GM12878 (cell line): ENCODE results near the gene OTOG. TPM values are rescaled to one million over a fixed set of nuclear protein-coding genes. Genes with fewer than 3 reads are reported as not detected.

Experiments used
- ATAC-seq: fragments of 200-7000 bp; cut with Tn5 transposase; 3 replicates; pipeline ENCODE4 v1.9.1; 2020; ENCODE audit warnings: mild to moderate bottlenecking, moderate library complexity
- BruUV-seq: library from RNA; stranded (reverse); fragments of 400-500 nt; replicated peaks from 2 replicates; lab custom pipeline; 2021; lab: Mats Ljungman, UMichigan
- CTCF ChIA-PET: fragments of 300-600 bp; sonication (Branson Sonifier 250); formaldehyde crosslinking; extraction: SDS; loops from one replicate; lab custom pipeline; 2021; ENCODE audit warnings: inconsistent platforms; lab: Yijun Ruan, JAX
- POLR2A ChIA-PET: fragments of 350-600 bp; formaldehyde crosslinking; extraction: SDS; loops from one replicate; lab custom pipeline; 2021; ENCODE audit warnings: inconsistent platforms; lab: Charles Lee
- RAD21 ChIA-PET: fragments of 300-600 bp; sonication (Branson Sonifier 250); formaldehyde crosslinking; loops from one replicate; lab custom pipeline; 2023; ENCODE audit warnings: antibody characterized with exemption; ENCODE audit not compliant: unreplicated experiment; lab: Charles Lee
- SMC1A ChIA-PET: fragments of 300-600 bp; sonication (Branson Sonifier 250); formaldehyde crosslinking; loops from one replicate; lab custom pipeline; 2023; ENCODE audit not compliant: unreplicated experiment, uncharacterized antibody; lab: Charles Lee
- DNase-seq: peaks from one replicate; pipeline ENCODE4 v3.0.0-alpha.2; 2011; ENCODE audit warnings: low read depth, low spot score
- FAIRE-seq: peaks from 3 replicates; lab custom pipeline; 2011; peaks lifted over from hg19 to GRCh38; lab: Jason Lieb, UNC
- H2AFZ ChIP-seq: 2 replicates; pipeline ENCODE4 v1.6.0; 2011; ENCODE audit warnings: low read depth, low read length, control low read depth; ENCODE audit not compliant: control insufficient read depth
- H3K27ac ChIP-seq: 2 replicates; pipeline ENCODE4 v1.5.1; 2011; ENCODE audit warnings: control low read depth; ENCODE audit not compliant: control insufficient read depth, insufficient read depth
- H3K27me3 ChIP-seq, 2 experiments: replicated peaks in 1 of 2; 2 replicates each; pipeline versions ENCODE4 v1.6.0 to v1.6.1; 2011; ENCODE audit warnings: low read length in 1 of 2; ENCODE audit not compliant: control insufficient read depth in 2 of 2, insufficient read depth in 2 of 2
- H3K36me3 ChIP-seq, 2 experiments: 2 replicates each; pipeline ENCODE4 v1.5.1; 2011; ENCODE audit warnings: low read length in 1 of 2; ENCODE audit not compliant: control insufficient read depth in 2 of 2, insufficient read depth in 2 of 2
- H3K4me1 ChIP-seq: 2 replicates; pipeline ENCODE4 v1.6.1; 2011; ENCODE audit warnings: mild to moderate bottlenecking, low read length, moderate library complexity, mixed read lengths; ENCODE audit not compliant: control insufficient read depth, insufficient read depth
- H3K4me2 ChIP-seq: 2 replicates; pipeline ENCODE4 v1.6.0; 2011; ENCODE audit warnings: control low read depth; ENCODE audit not compliant: control insufficient read depth, insufficient read depth
- H3K4me3 ChIP-seq: fragments of 200-600 bp; sonication (generic); 2 replicates; pipeline ENCODE4 v1.5.1; 2016
- H3K79me2 ChIP-seq: 2 replicates; pipeline ENCODE4 v1.6.0; 2011; ENCODE audit warnings: low read length; ENCODE audit not compliant: control insufficient read depth, insufficient read depth
- H3K9ac ChIP-seq: 2 replicates; pipeline ENCODE4 v1.8.0; 2011; ENCODE audit warnings: low read length, control low read depth, mixed read lengths; ENCODE audit not compliant: control insufficient read depth, insufficient read depth
- H3K9me3 ChIP-seq: replicated peaks from 3 replicates; pipeline ENCODE4 v1.5.1; 2011; ENCODE audit warnings: mild to moderate bottlenecking, low read length; ENCODE audit not compliant: control insufficient read depth, insufficient read depth
- H4K20me1 ChIP-seq: 2 replicates; pipeline ENCODE4 v1.6.0; 2011; ENCODE audit not compliant: control insufficient read depth, insufficient read depth
- FOXM1 ChIP-seq: IDR thresholded peaks from 2 replicates; pipeline ENCODE4 v1.6.1; 2012; ENCODE audit warnings: low read depth, mild to moderate bottlenecking, inconsistent platforms, low read length, moderate library complexity
- MEF2B ChIP-seq: fragments of 450-650 bp; IDR thresholded peaks from 2 replicates; pipeline ENCODE4 v1.6.1; 2018; ENCODE audit warnings: mild to moderate bottlenecking, moderate library complexity; ENCODE audit not compliant: partially characterized antibody, poor library complexity, severe bottlenecking
- MYB ChIP-seq: fragments of 150-350 bp; IDR thresholded peaks from 2 replicates; pipeline ENCODE4 v1.6.1; 2014; ENCODE audit warnings: mild to moderate bottlenecking, low read depth, low read length, borderline replicate concordance
- NFXL1 ChIP-seq: fragments of 450-650 bp; IDR thresholded peaks from 2 replicates; pipeline ENCODE4 v1.6.1; 2017; ENCODE audit warnings: antibody characterized with exemption, mild to moderate bottlenecking, borderline replicate concordance
- TCF12 ChIP-seq: IDR thresholded peaks from 2 replicates; pipeline ENCODE4 v1.6.1; 2011; ENCODE audit warnings: low read depth, mild to moderate bottlenecking, low read length
- WRNIP1 ChIP-seq: IDR thresholded peaks from 2 replicates; pipeline ENCODE4 v1.6.1; 2011; ENCODE audit warnings: low read depth, low read length, improper control_type of control experiment, borderline replicate concordance
- whole genome bisulfite sequencing: methylation state at CpG from one replicate; pipeline ENCODE4 v1.1.6; 2016; ENCODE audit warnings: low lambda C conversion rate; ENCODE audit not compliant: insufficient replicate concordance, insufficient coverage; ENCODE audit errors: missing lambda C conversion rate; 5-methylcytosine and 5-hydroxymethylcytosine counted together
- in situ Hi-C: fragments of 300-500 bp; cut with MboI; formaldehyde crosslinking; loops from 9 replicates; pipeline ENCODE4 v1.14.3; 2018; ENCODE audit warnings: mixed read lengths
- intact Hi-C: fragments of 100-400 bp; cut with micrococcal nuclease; formaldehyde crosslinking; loops from one replicate; pipeline ENCODE4 v1.14.2; 2022; ENCODE audit not compliant: unreplicated experiment
- polyA plus RNA-seq, 11 experiments: library from polyadenylated mRNA; depleted of rRNA in 4 of 11; unstranded in 6 of 11; stranded (reverse) in 5 of 11; fragments of >200 nt; fragmentation: Nextera tagmentation in 4 of 11; fragmentation: Illumina TruSeq in 1 of 11; extraction: Ambion mirVana in 4 of 11; extraction: Trizol in 1 of 11; gene quantifications; 1 replicate in 1 of 11; 2 replicates in 10 of 11; pipeline versions ENCODE4 v1.2.1 to v1.2.3, GENCODE V29; 2011 to 2016; ENCODE audit warnings: inconsistent platforms in 2 of 11, missing spikeins in 2 of 11, low read depth in 1 of 11
- total RNA-seq, 4 experiments: library from RNA; depleted of rRNA in 3 of 4; stranded (reverse); fragments of >200 nt in 3 of 4; fragmentation: Illumina TruSeq in 1 of 4; extraction: Trizol in 1 of 4; gene quantifications; 2 replicates each; pipeline versions ENCODE4 v1.2.1 to v1.2.3, GENCODE V29; 2013 to 2021
- TF ChIP-seq, protein P1 (sequence below): IDR thresholded peaks from 2 replicates; pipeline ENCODE4 v1.6.1; 2011; ENCODE audit warnings: borderline replicate concordance, low read depth, mild to moderate bottlenecking, moderate library complexity, mixed read lengths, low read length; ENCODE audit not compliant: insufficient read depth; ENCODE audit errors: extremely low read length
- TF ChIP-seq, protein P2 (sequence below): fragments of 450-650 bp; formaldehyde crosslinking; IDR thresholded peaks from 2 replicates; pipeline ENCODE4 v1.4.0; 2020; ENCODE audit warnings: mild to moderate bottlenecking, moderate library complexity
- TF ChIP-seq, protein P3 (sequence below): fragments of 450-650 bp; formaldehyde crosslinking; IDR thresholded peaks from 2 replicates; pipeline ENCODE4 v1.4.0; 2022; ENCODE audit warnings: mild to moderate bottlenecking, moderate library complexity
- TF ChIP-seq, protein P4 (sequence below): IDR thresholded peaks from 2 replicates; pipeline ENCODE4 v1.6.1; 2012; ENCODE audit warnings: low read depth, low read length, improper control_type of control experiment
- TF ChIP-seq, protein P5 (sequence below): IDR thresholded peaks from 2 replicates; pipeline ENCODE4 v1.6.1; 2012; ENCODE audit warnings: low read depth, low read length, improper control_type of control experiment

Gene OTOG
- total and polyA plus RNA-seq, 10 of the 15 experiments (the other 5 are each of a cell fraction or from before 2014, with no cell fraction given), result not detected

DNA sequence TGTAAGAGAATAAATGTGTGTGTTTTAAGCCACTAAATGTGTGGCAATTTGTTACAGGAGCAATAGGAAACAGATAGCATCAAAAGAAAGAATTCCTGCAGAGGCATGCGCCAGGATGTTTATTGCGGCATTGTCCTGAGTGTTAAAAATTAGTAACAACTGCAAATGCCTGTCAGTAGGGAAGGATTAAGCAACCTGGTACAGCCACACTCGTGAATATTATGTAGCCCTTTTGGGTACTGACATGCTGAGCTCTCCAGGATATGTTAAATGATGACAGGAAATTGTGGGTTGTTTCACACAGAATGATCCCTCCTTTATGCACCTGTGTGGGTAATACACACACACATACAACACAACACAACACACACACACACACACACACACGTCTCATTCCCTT, 102.6 kb downstream of the OTOG start:
- Histone ChIP-seq H3K9me3 (no peaks in the 10 kb centered on the region), H3K27me3 (peaks cover 2 to 16% of the 10 kb centered on the region in 2 experiments), H3K9ac (no peak overlapping the region), H2AFZ (no peak overlapping the region), H3K4me1 (no peaks in the 10 kb centered on the region), H3K4me3 (no peak overlapping the region), H3K79me2 (no peaks in the 10 kb centered on the region), H3K36me3 (no peaks in the 10 kb centered on the region), H4K20me1 (no peaks in the 10 kb centered on the region), H3K4me2 (no peak overlapping the region), H3K27ac (no peak overlapping the region)
- DNase-seq (no peak), FAIRE-seq (no peak), ATAC-seq (no peak)
- RAD21 ChIA-PET, result no interaction called here
- WGBS, result 27% methylated on average over 4 of the region's 4 CpGs
- POLR2A ChIA-PET, result no interaction called here
- SMC1A ChIA-PET, result no interaction called here
- CTCF ChIA-PET, result no interaction called here
- intact Hi-C loops (no loop called here), in situ Hi-C loops (no loop called here)
- BruUV-seq, result no TSS peak
- TF ChIP-seq, protein P1, sequence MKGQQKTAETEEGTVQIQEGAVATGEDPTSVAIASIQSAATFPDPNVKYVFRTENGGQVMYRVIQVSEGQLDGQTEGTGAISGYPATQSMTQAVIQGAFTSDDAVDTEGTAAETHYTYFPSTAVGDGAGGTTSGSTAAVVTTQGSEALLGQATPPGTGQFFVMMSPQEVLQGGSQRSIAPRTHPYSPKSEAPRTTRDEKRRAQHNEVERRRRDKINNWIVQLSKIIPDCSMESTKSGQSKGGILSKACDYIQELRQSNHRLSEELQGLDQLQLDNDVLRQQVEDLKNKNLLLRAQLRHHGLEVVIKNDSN, result no peak
- TF ChIP-seq MEF2B, result no peak
- TF ChIP-seq, protein P2, sequence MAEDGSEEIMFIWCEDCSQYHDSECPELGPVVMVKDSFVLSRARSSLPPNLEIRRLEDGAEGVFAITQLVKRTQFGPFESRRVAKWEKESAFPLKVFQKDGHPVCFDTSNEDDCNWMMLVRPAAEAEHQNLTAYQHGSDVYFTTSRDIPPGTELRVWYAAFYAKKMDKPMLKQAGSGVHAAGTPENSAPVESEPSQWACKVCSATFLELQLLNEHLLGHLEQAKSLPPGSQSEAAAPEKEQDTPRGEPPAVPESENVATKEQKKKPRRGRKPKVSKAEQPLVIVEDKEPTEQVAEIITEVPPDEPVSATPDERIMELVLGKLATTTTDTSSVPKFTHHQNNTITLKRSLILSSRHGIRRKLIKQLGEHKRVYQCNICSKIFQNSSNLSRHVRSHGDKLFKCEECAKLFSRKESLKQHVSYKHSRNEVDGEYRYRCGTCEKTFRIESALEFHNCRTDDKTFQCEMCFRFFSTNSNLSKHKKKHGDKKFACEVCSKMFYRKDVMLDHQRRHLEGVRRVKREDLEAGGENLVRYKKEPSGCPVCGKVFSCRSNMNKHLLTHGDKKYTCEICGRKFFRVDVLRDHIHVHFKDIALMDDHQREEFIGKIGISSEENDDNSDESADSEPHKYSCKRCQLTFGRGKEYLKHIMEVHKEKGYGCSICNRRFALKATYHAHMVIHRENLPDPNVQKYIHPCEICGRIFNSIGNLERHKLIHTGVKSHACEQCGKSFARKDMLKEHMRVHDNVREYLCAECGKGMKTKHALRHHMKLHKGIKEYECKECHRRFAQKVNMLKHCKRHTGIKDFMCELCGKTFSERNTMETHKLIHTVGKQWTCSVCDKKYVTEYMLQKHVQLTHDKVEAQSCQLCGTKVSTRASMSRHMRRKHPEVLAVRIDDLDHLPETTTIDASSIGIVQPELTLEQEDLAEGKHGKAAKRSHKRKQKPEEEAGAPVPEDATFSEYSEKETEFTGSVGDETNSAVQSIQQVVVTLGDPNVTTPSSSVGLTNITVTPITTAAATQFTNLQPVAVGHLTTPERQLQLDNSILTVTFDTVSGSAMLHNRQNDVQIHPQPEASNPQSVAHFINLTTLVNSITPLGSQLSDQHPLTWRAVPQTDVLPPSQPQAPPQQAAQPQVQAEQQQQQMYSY (CRISPR knock-in tag), result no peak
- no peak for TF ChIP-seq FOXM1
- no peak for TF ChIP-seq TCF12
- TF ChIP-seq, protein P3, sequence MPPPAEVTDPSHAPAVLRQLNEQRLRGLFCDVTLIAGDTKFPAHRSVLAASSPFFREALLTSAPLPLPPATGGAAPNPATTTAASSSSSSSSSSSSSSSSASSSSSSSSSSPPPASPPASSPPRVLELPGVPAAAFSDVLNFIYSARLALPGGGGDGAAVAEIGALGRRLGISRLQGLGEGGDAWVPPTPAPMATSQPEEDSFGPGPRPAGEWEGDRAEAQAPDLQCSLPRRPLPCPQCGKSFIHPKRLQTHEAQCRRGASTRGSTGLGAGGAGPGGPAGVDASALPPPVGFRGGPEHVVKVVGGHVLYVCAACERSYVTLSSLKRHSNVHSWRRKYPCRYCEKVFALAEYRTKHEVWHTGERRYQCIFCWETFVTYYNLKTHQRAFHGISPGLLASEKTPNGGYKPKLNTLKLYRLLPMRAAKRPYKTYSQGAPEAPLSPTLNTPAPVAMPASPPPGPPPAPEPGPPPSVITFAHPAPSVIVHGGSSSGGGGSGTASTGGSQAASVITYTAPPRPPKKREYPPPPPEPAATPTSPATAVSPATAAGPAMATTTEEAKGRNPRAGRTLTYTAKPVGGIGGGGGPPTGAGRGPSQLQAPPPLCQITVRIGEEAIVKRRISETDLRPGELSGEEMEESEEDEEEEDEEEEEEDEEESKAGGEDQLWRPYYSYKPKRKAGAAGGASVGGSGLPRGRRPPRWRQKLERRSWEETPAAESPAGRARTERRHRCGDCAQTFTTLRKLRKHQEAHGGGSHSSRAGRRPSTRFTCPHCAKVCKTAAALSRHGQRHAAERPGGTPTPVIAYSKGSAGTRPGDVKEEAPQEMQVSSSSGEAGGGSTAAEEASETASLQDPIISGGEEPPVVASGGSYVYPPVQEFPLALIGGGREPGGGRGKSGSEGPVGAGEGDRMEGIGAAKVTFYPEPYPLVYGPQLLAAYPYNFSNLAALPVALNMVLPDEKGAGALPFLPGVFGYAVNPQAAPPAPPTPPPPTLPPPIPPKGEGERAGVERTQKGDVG (CRISPR knock-in tag), result no peak
- TF ChIP-seq, protein P4, sequence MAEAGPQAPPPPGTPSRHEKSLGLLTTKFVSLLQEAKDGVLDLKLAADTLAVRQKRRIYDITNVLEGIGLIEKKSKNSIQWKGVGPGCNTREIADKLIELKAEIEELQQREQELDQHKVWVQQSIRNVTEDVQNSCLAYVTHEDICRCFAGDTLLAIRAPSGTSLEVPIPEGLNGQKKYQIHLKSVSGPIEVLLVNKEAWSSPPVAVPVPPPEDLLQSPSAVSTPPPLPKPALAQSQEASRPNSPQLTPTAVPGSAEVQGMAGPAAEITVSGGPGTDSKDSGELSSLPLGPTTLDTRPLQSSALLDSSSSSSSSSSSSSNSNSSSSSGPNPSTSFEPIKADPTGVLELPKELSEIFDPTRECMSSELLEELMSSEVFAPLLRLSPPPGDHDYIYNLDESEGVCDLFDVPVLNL, result no peak
- no peak for TF ChIP-seq NFXL1
- TF ChIP-seq, protein P5, sequence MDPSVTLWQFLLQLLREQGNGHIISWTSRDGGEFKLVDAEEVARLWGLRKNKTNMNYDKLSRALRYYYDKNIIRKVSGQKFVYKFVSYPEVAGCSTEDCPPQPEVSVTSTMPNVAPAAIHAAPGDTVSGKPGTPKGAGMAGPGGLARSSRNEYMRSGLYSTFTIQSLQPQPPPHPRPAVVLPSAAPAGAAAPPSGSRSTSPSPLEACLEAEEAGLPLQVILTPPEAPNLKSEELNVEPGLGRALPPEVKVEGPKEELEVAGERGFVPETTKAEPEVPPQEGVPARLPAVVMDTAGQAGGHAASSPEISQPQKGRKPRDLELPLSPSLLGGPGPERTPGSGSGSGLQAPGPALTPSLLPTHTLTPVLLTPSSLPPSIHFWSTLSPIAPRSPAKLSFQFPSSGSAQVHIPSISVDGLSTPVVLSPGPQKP, result no peak
- TF ChIP-seq WRNIP1, result no peak
- TF ChIP-seq MYB, result no peak
